Measurements from ENCODE around the gene GAL3ST2.
"Not testable (repeated sequence)": the region's sequence is repeated elsewhere in the genome, so short reads cannot be mapped to it uniquely, and the experiment has no call there.

Gene GAL3ST2

GRCh38 chr2:241739651-241740050 lies 37.0 kb upstream of the GAL3ST2 start:
- H3K4me1 ChIP-seq (ENCODE audit: low read depth, poor library complexity, severe bottlenecking) = no peaks in the 10 kb centered on the region
- H3K27ac ChIP-seq = no peak overlapping the region
- no peaks in the 10 kb centered on the region for H3K36me3 ChIP-seq (ENCODE audit: insufficient read depth)
- TF ChIP-seq CTCF (conservative IDR thresholded peaks at IDR 0.05; ENCODE audit: low read depth, low read length) = no peak
- no peaks in the 10 kb centered on the region for H3K79me2 ChIP-seq (ENCODE audit: insufficient read depth, low read depth)
- H3K4me3 ChIP-seq (IDR thresholded peaks at IDR 0.05; ENCODE audit: insufficient read depth, low read depth, low read length) = no peak overlapping the region
- H3K4me2 ChIP-seq = no peak overlapping the region
- no peak overlapping the region for H2AFZ ChIP-seq (ENCODE audit: low read depth)
- no peaks in the 10 kb centered on the region for H3K27me3 ChIP-seq (ENCODE audit: insufficient read depth, low read depth)
- H3K9ac ChIP-seq = no peak overlapping the region
- H4K20me1 ChIP-seq (ENCODE audit: insufficient read depth) = no peaks in the 10 kb centered on the region

DNA sequence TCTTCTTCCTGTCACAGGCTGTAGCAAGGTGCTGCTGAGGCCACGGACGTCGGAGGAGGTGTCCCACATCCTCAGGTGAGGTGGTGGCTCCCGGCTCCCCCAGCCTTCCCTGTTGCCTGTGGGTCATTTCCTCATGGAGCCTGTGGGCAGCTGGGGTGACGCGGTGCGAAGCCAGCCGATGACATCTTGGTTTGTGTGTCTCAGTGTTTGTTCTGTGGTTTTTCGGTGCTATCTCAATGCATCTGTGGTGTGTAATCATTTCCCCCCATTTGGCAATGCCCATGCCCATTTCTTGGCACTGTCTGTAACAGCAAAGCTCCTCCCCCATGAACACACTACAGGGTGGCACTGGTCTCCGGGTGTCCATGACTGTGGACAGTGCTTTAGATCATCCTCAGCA lies 35.6 kb upstream of the GAL3ST2 start:
- Histone ChIP-seq H3K4me2 (no peak overlapping the region), H3K4me1 (ENCODE audit: low read depth, poor library complexity, severe bottlenecking) (no peaks in the 10 kb centered on the region), H3K4me3 (IDR thresholded peaks at IDR 0.05; ENCODE audit: insufficient read depth, low read depth, low read length) (no peak overlapping the region), H3K36me3 (ENCODE audit: insufficient read depth) (no peaks in the 10 kb centered on the region), H3K9ac (no peak overlapping the region), H3K79me2 (ENCODE audit: insufficient read depth, low read depth) (no peaks in the 10 kb centered on the region), H3K27me3 (ENCODE audit: insufficient read depth, low read depth) (no peaks in the 10 kb centered on the region), H2AFZ (ENCODE audit: low read depth) (no peak overlapping the region), H3K27ac (no peak overlapping the region), H4K20me1 (ENCODE audit: insufficient read depth) (no peaks in the 10 kb centered on the region)
- TF ChIP-seq CTCF (conservative IDR thresholded peaks at IDR 0.05; ENCODE audit: low read depth, low read length) = no peak

DNA sequence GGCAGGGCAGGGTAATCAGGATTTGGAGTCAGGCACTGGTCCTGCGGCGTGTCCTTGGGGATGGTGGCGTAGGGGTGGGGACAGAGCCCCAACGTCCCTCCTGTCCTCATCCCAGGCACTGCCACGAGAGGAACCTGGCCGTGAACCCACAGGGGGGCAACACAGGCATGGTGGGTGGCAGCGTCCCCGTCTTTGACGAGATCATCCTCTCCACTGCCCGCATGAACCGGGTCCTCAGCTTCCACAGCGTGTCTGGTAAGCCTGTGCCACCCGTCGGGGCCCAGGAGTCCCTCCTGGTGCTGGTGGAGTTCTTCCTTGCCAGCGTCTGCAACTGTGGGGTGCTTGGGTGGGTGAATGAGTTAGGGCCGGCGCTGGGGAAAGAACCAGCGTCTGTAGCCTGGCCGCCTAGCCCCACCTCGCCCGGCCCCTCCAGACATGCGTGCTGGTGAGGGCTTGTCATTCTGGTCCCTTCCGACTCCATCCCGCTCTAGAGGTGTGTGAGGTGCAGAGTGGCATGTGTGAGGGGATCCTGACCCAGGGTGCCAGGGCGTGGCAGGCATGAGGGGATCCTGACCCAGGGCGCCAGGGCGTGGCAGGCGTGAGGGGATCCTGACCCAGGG lies 34.2 kb upstream of the GAL3ST2 start:
- Histone ChIP-seq H3K9ac (no peak overlapping the region), H3K27me3 (ENCODE audit: insufficient read depth, low read depth) (no peaks in the 10 kb centered on the region), H2AFZ (ENCODE audit: low read depth) (no peak overlapping the region), H3K27ac (no peak overlapping the region), H3K4me1 (ENCODE audit: low read depth, poor library complexity, severe bottlenecking) (no peaks in the 10 kb centered on the region), H3K36me3 (ENCODE audit: insufficient read depth) (no peaks in the 10 kb centered on the region), H4K20me1 (ENCODE audit: insufficient read depth) (no peaks in the 10 kb centered on the region), H3K79me2 (ENCODE audit: insufficient read depth, low read depth) (no peaks in the 10 kb centered on the region), H3K4me2 (no peak overlapping the region), H3K4me3 (IDR thresholded peaks at IDR 0.05; ENCODE audit: insufficient read depth, low read depth, low read length) (no peak overlapping the region)
- TF ChIP-seq CTCF (conservative IDR thresholded peaks at IDR 0.05; ENCODE audit: low read depth, low read length) = no peak

DNA sequence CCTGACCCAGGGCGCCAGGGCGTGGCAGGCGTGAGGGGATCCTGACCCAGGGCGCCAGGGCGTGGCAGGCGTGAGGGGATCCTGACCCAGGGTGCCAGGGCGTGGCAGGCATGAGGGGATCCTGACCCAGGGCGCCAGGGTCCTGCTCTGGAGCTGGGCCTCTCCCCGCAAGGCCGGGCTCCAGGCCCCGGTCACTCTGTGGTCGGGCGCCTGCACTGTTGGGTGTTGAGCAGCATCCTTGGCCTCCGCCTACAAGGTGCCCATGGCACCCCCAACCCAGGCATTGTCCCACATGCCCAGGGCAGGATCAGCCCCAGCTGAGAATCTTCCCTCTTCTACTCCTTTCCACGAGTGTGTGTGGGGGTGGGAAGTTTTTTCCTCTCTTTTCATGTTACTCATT lies 33.6 kb upstream of the GAL3ST2 start:
- not testable (repeated sequence) for H3K79me2 ChIP-seq (ENCODE audit: insufficient read depth, low read depth); H3K36me3 ChIP-seq (ENCODE audit: insufficient read depth); H4K20me1 ChIP-seq (ENCODE audit: insufficient read depth); H3K27ac ChIP-seq; H3K27me3 ChIP-seq (ENCODE audit: insufficient read depth, low read depth); H3K9ac ChIP-seq; H3K4me2 ChIP-seq; H3K4me1 ChIP-seq (ENCODE audit: low read depth, poor library complexity, severe bottlenecking); H2AFZ ChIP-seq (ENCODE audit: low read depth); H3K4me3 ChIP-seq (IDR thresholded peaks at IDR 0.05; ENCODE audit: insufficient read depth, low read depth, low read length)

DNA sequence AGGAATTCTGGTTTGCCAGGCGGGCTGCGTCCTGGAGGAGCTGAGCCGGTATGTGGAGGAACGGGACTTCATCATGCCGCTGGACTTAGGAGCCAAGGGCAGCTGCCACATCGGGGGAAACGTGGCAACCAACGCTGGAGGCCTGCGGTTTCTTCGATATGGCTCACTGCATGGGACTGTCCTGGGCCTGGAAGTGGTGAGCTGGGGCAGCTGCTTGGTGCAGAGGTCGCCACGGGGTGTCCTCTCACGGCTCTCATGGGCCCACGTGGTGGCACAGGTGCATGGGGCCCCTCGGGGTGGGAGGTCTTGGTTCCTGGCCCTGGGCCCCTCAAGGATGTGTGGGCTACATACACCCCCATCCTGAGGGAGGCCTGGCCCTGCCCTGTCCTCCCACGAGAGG lies 33.0 kb upstream of the GAL3ST2 start:
- H3K4me3 ChIP-seq (IDR thresholded peaks at IDR 0.05; ENCODE audit: insufficient read depth, low read depth, low read length) = no peak overlapping the region
- H3K4me1 ChIP-seq (ENCODE audit: low read depth, poor library complexity, severe bottlenecking) = no peaks in the 10 kb centered on the region
- H3K79me2 ChIP-seq (ENCODE audit: insufficient read depth, low read depth) = no peaks in the 10 kb centered on the region
- H3K9ac ChIP-seq = no peak overlapping the region
- no peak overlapping the region for H2AFZ ChIP-seq (ENCODE audit: low read depth)
- no peak overlapping the region for H3K27ac ChIP-seq
- TF ChIP-seq CTCF (conservative IDR thresholded peaks at IDR 0.05; ENCODE audit: low read depth, low read length) = no peak
- H3K27me3 ChIP-seq (ENCODE audit: insufficient read depth, low read depth) = no peaks in the 10 kb centered on the region
- H3K36me3 ChIP-seq (ENCODE audit: insufficient read depth) = no peaks in the 10 kb centered on the region
- H3K4me2 ChIP-seq = no peak overlapping the region
- H4K20me1 ChIP-seq (ENCODE audit: insufficient read depth) = no peaks in the 10 kb centered on the region
